Esophagus squamous epithelium (tissue), 5 donors: ENCODE data around the gene SLC25A47. TPM values are rescaled to one million over a fixed set of nuclear protein-coding genes. Genes with fewer than 3 reads are reported as not detected.
A peak's percentile ranks its signal among the peaks of the same experiment; 100 is the strongest.

ENCODE experiments used
- DNase-seq: peaks from one replicate; lab custom pipeline; 2025; lab: John Stamatoyannopoulos, UW
- H3K27ac ChIP-seq, 4 donors: fragments of 200-600 bp; sonication (generic); one replicate each; pipeline ENCODE4 v1.5.1; 2016 to 2019; ENCODE audit warnings: mild to moderate bottlenecking in 1 of 4
- H3K27me3 ChIP-seq, 4 donors: fragments of 200-600 bp; sonication (generic); 1 replicate in 3 of 4; 2 replicates in 1 of 4; pipeline versions ENCODE4 v1.5.1 to v1.6.0; 2017 to 2021; ENCODE audit warnings: antibody characterized with exemption in 1 of 4
- H3K36me3 ChIP-seq, 3 donors: fragments of 200-600 bp; sonication (generic); one replicate each; pipeline ENCODE4 v1.5.1; 2016 to 2019
- H3K4me1 ChIP-seq, 3 donors: fragments of 200-600 bp; sonication (generic); one replicate each; pipeline ENCODE4 v1.5.1; 2017 to 2019
- H3K4me3 ChIP-seq, 4 donors: fragments of 200-600 bp; sonication (generic); 1 replicate in 3 of 4; 2 replicates in 1 of 4; pipeline ENCODE4 v1.5.1; 2016 to 2019; ENCODE audit warnings: mild to moderate bottlenecking in 2 of 4, moderate library complexity in 1 of 4
- H3K9me3 ChIP-seq, 3 donors: fragments of 200-600 bp; sonication (generic); one replicate each; pipeline ENCODE4 v1.5.1; 2016 to 2019
- POLR2A ChIP-seq, 4 donors: fragments of 450-650 bp; IDR thresholded peaks; one replicate each; pipeline ENCODE4 v1.6.1; 2017; ENCODE audit warnings: antibody characterized with exemption in 4 of 4, mild to moderate bottlenecking in 4 of 4, moderate library complexity in 3 of 4
- WGBS, 2 donors: methylation state at CpG; one replicate each; pipeline ENCODE4 v1.1.5; 2018; 5-methylcytosine and 5-hydroxymethylcytosine counted together
- intact Hi-C: fragments of 100-400 bp; cut with DNase I; formaldehyde crosslinking; loops from one replicate; pipeline ENCODE4 v1.15.0; 2022
- total RNA-seq, 4 donors: library from RNA; depleted of rRNA; stranded (reverse); fragments of >200 nt; gene quantifications; one replicate each; pipeline ENCODE4 v1.1.0, GENCODE V29; 2016
- TF ChIP-seq, protein P1 (sequence below), 6 experiments: fragments of 450-650 bp in 4 of 6; fragments of 200-600 bp in 2 of 6; sonication (generic) in 2 of 6; IDR thresholded peaks; one replicate each; pipeline ENCODE4 v1.5.1; 2016 to 2019; ENCODE audit warnings: antibody characterized with exemption in 6 of 6, mild to moderate bottlenecking in 4 of 6, moderate library complexity in 4 of 6
- donor health status: DM: yes; HTN: yes; CAD: no.

SLC25A47 gene
- total RNA-seq, 4 donors from 2014 or later, result not detected

- DNase-seq, result no peak
- Histone ChIP-seq H3K9me3 (no peaks in the 10 kb centered on the region), H3K36me3 (peaks cover 8 to 47% (median 10%) of the 10 kb centered on the region in 3 donors), H3K27ac (no peak overlapping the region), H3K27me3 (no peaks in the 10 kb centered on the region), H3K4me3 (no peak overlapping the region), H3K4me1 (peaks cover 0 to 47% (median 14%) of the 10 kb centered on the region in 3 donors)
- 69 to 81% methylated on average over 2 to 3 of the region's 4 CpGs for WGBS, 2 donors
- TF ChIP-seq, protein P1, sequence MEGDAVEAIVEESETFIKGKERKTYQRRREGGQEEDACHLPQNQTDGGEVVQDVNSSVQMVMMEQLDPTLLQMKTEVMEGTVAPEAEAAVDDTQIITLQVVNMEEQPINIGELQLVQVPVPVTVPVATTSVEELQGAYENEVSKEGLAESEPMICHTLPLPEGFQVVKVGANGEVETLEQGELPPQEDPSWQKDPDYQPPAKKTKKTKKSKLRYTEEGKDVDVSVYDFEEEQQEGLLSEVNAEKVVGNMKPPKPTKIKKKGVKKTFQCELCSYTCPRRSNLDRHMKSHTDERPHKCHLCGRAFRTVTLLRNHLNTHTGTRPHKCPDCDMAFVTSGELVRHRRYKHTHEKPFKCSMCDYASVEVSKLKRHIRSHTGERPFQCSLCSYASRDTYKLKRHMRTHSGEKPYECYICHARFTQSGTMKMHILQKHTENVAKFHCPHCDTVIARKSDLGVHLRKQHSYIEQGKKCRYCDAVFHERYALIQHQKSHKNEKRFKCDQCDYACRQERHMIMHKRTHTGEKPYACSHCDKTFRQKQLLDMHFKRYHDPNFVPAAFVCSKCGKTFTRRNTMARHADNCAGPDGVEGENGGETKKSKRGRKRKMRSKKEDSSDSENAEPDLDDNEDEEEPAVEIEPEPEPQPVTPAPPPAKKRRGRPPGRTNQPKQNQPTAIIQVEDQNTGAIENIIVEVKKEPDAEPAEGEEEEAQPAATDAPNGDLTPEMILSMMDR (IDR thresholded peaks at IDR 0.05), result no peak
- TF ChIP-seq POLR2A (IDR thresholded peaks at IDR 0.05), result no peak
- intact Hi-C loops, result loop anchor here (10.0 kb wide), 2 partner anchors 65 to 95 kb away; partner anchors contain the start of gene SLC25A29
Measured at GRCh38 chr14:100370003-100370402, 46.9 kb downstream of the SLC25A47 start.

GRCh38 chr14:100371773-100372172 is 48.6 kb downstream of the SLC25A47 start:
- TF ChIP-seq, protein P1 (IDR thresholded peaks at IDR 0.05), result no peak
- TF ChIP-seq POLR2A (IDR thresholded peaks at IDR 0.05), result no peak
- H3K36me3 ChIP-seq, result peaks cover 0 to 30% (median 5%) of the 10 kb centered on the region in 3 donors
- peaks cover 3 to 59% (median 20%) of the 10 kb centered on the region in 3 donors for H3K4me1 ChIP-seq
- no peaks in the 10 kb centered on the region for H3K9me3 ChIP-seq
- no peak for DNase-seq
- H3K4me3 ChIP-seq, result no peak overlapping the region
- 88 to 90% methylated on average over 6 of the region's 6 CpGs for WGBS, 2 donors
- no peaks in the 10 kb centered on the region for H3K27me3 ChIP-seq
- no peak overlapping the region for H3K27ac ChIP-seq
- intact Hi-C loops, result loop anchor here (10.0 kb wide), 2 partner anchors 67 to 97 kb away; partner anchors contain the start of gene SLC25A29

- no peak for DNase-seq
- peaks cover 0 to 24% (median 0%) of the 10 kb centered on the region in 3 donors for H3K36me3 ChIP-seq
- no peak overlapping the region for H3K27ac ChIP-seq
- H3K4me3 ChIP-seq, result no peak overlapping the region
- H3K4me1 ChIP-seq, result peaks cover 11 to 66% (median 27%) of the 10 kb centered on the region in 3 donors
- TF ChIP-seq POLR2A (IDR thresholded peaks at IDR 0.05), result no peak
- TF ChIP-seq, protein P1 (IDR thresholded peaks at IDR 0.05), result no peak
- intact Hi-C loops, result loop anchor here (10.0 kb wide), 2 partner anchors 68 to 98 kb away; partner anchors contain the start of gene SLC25A29
- H3K27me3 ChIP-seq, result no peaks in the 10 kb centered on the region
- 80% methylated on average over 4 of the region's 4 CpGs for WGBS, 2 donors
- H3K9me3 ChIP-seq, result no peaks in the 10 kb centered on the region
Measured at GRCh38 chr14:100372357-100373048, 49.4 kb downstream of the SLC25A47 start.

DNA sequence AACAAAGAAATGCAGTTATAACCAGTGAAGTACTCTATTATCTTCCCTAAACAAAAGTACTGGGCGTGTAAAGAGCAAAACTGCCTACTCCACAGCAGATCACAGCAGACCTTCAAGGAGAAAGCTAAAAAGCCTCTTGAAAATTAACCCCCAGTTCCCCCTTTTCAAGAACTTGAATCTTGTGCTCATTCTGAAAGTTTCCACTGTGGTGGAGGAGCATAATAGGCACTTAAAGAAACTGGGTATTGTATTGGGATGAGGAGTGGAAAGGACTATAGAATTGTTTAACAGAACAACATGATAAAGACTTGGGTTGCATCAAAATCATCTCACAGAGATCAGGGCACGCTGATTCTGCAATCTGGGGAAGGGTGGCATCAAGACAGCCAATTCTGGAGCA is 51.1 kb downstream of the SLC25A47 start:
- H3K4me1 ChIP-seq, result peaks cover 12 to 76% (median 30%) of the 10 kb centered on the region in 3 donors
- WGBS, 2 donors, result 72 to 75% methylated on average over 2 of the region's 2 CpGs
- peak overlapping the region in 3 of 4 donors; percentile 87 to 95 (median 90) for H3K27ac ChIP-seq
- peak overlapping the region in 2 of 4 donors; percentile 53 to 76 for H3K4me3 ChIP-seq
- DNase-seq, result no peak
- peaks cover 0 to 6% (median 0%) of the 10 kb centered on the region in 3 donors for H3K36me3 ChIP-seq
- TF ChIP-seq POLR2A (IDR thresholded peaks at IDR 0.05), result no peak
- TF ChIP-seq, protein P1 (IDR thresholded peaks at IDR 0.05), result no peak
- intact Hi-C loops, result loop anchor here (10.0 kb wide), 2 partner anchors 69 to 99 kb away; partner anchors contain the start of gene SLC25A29
- no peaks in the 10 kb centered on the region for H3K27me3 ChIP-seq
- no peaks in the 10 kb centered on the region for H3K9me3 ChIP-seq

GRCh38 chr14:100374876-100375265 is 51.7 kb downstream of the SLC25A47 start:
- TF ChIP-seq, protein P1 (IDR thresholded peaks at IDR 0.05), result no peak
- no peak for TF ChIP-seq POLR2A (IDR thresholded peaks at IDR 0.05)
- peak overlapping the region; percentile 87 to 95 (median 90) for H3K27ac ChIP-seq
- DNase-seq, result no peak
- no peaks in the 10 kb centered on the region for H3K9me3 ChIP-seq
- H3K4me1 ChIP-seq, result peaks cover 12 to 74% (median 30%) of the 10 kb centered on the region in 3 donors
- H3K27me3 ChIP-seq, result no peaks in the 10 kb centered on the region
- WGBS, 2 donors, result 61 to 67% methylated on average over 8 of the region's 8 CpGs
- peak overlapping the region; percentile 53 to 79 (median 74) for H3K4me3 ChIP-seq
- intact Hi-C loops, result loop anchor here (10.0 kb wide), 2 partner anchors 70 to 100 kb away; partner anchors contain the start of gene SLC25A29
- peaks cover 0 to 5% (median 0%) of the 10 kb centered on the region in 3 donors for H3K36me3 ChIP-seq
